HCT116 (cell line): ENCODE data around the gene ZBTB8A. TPM values are rescaled to one million over a fixed set of nuclear protein-coding genes. Genes with fewer than 3 reads are reported as not detected.

Source experiments
- ATAC-seq: fragments of 200-7000 bp; cut with Tn5 transposase; 2 replicates; pipeline ENCODE4 v1.9.1; 2020; ENCODE audit warnings: mild to moderate bottlenecking, moderate library complexity
- BruUV-seq: library from RNA; stranded (reverse); fragments of 400-500 nt; replicated peaks from 2 replicates; lab custom pipeline; 2021; lab: Mats Ljungman, UMichigan
- CTCF ChIA-PET: fragments of 300-600 bp; sonication (Branson Sonifier 250); formaldehyde crosslinking; loops from one replicate; lab custom pipeline; 2021; ENCODE audit warnings: antibody characterized with exemption; lab: Charles Lee
- POLR2A ChIA-PET: fragments of 300-600, 350-600 bp; sonication (Branson Sonifier 250); formaldehyde crosslinking; loops from one replicate; lab custom pipeline; 2021; ENCODE audit warnings: antibody characterized with exemption; lab: Charles Lee
- RAD21 ChIA-PET, 2 experiments: fragments of 300-600 bp; sonication (Branson Sonifier 250); formaldehyde crosslinking; loops; one replicate each; lab custom pipeline; 2023; ENCODE audit warnings: low total read pairs in 2 of 2; ENCODE audit not compliant: uncharacterized antibody in 2 of 2, unreplicated experiment in 2 of 2, low non-redundant PET in 1 of 2; lab: Charles Lee
- DNase-seq: peaks from one replicate; pipeline ENCODE4 v3.0.0-alpha.2; 2010; ENCODE audit warnings: low read depth, low spot score
- H2AFZ ChIP-seq: fragments of 200-600 bp; shearing (Covaris generic), sonication (generic); 2 replicates; pipeline ENCODE4 v1.6.1; 2017; ENCODE audit warnings: low read depth, mixed run types, mixed read lengths, antibody characterized with exemption, low read length; ENCODE audit not compliant: poor library complexity, severe bottlenecking
- H3K27ac ChIP-seq: 2 replicates; pipeline ENCODE4 v1.5.1; 2012; ENCODE audit warnings: low read depth, low read length
- H3K27me3 ChIP-seq: fragments of 200-600 bp; sonication (generic); 2 replicates; pipeline ENCODE4 v1.6.1; 2016; ENCODE audit warnings: mixed run types, low read length, mixed read lengths; ENCODE audit not compliant: insufficient read depth
- H3K36me3 ChIP-seq, 2 experiments: fragments of 200-500 bp in 1 of 2; fragments of 200-600 bp in 1 of 2; sonication (Bioruptor generic) in 1 of 2; sonication (generic) in 1 of 2; 2 replicates each; pipeline versions ENCODE4 v1.5.1 to v1.6.1; 2014 to 2016; ENCODE audit warnings: low read length in 2 of 2, inconsistent platforms in 1 of 2, mixed read lengths in 1 of 2, mixed run types in 1 of 2; ENCODE audit not compliant: insufficient read depth in 2 of 2, control insufficient read depth in 1 of 2
- H3K4me1 ChIP-seq, 2 experiments: fragments of 200-600 bp in 1 of 2; sonication (generic) in 1 of 2; 2 replicates each; pipeline versions ENCODE4 v1.5.1 to v1.6.1; 2012 to 2017; ENCODE audit warnings: low read length in 2 of 2, inconsistent platforms in 1 of 2, mild to moderate bottlenecking in 1 of 2, mixed read lengths in 1 of 2, mixed run types in 1 of 2, moderate library complexity in 1 of 2; ENCODE audit not compliant: insufficient read depth in 2 of 2, control insufficient read depth in 1 of 2
- H3K4me2 ChIP-seq: fragments of 200-600 bp; sonication (generic); 2 replicates; pipeline ENCODE4 v1.6.1; 2017; ENCODE audit warnings: mixed run types, low read length, mixed read lengths
- H3K4me3 ChIP-seq, 2 experiments: fragments of 200-600 bp in 1 of 2; sonication (generic) in 1 of 2; replicated peaks in 1 of 2; 2 replicates each; pipeline ENCODE4 v1.5.1; 2011 to 2016; ENCODE audit warnings: low read length in 2 of 2, control low read depth in 1 of 2, low read depth in 1 of 2, mild to moderate bottlenecking in 1 of 2, mixed read lengths in 1 of 2, mixed run types in 1 of 2
- H3K79me2 ChIP-seq: fragments of 200-600 bp; sonication (generic); 2 replicates; pipeline ENCODE4 v1.6.1; 2017; ENCODE audit warnings: mild to moderate bottlenecking, mixed run types, low read length, moderate library complexity, mixed read lengths; ENCODE audit not compliant: insufficient read depth
- H3K9ac ChIP-seq: fragments of 200-600 bp; sonication (generic); 2 replicates; pipeline ENCODE4 v1.6.1; 2016; ENCODE audit warnings: low read length, mixed read lengths
- H3K9me2 ChIP-seq: fragments of 200-600 bp; sonication (generic), shearing (Covaris generic); 2 replicates; pipeline ENCODE4 v1.6.1; 2017; ENCODE audit warnings: mixed run types, mild to moderate bottlenecking, moderate library complexity; ENCODE audit not compliant: insufficient read depth
- H3K9me3 ChIP-seq, 2 experiments: fragments of 200-500 bp in 1 of 2; fragments of 200-600 bp in 1 of 2; sonication (Bioruptor generic) in 1 of 2; sonication (generic) in 1 of 2; 2 replicates each; pipeline ENCODE4 v1.6.1; 2014 to 2017; ENCODE audit warnings: low read length in 2 of 2, mixed read lengths in 2 of 2, inconsistent platforms in 1 of 2, low read depth in 1 of 2, mild to moderate bottlenecking in 1 of 2, mixed run types in 1 of 2, moderate library complexity in 1 of 2; ENCODE audit not compliant: control insufficient read depth in 1 of 2, insufficient read depth in 1 of 2
- H4K20me1 ChIP-seq: fragments of 200-600 bp; sonication (generic), shearing (Covaris generic); 2 replicates; pipeline ENCODE4 v1.6.1; 2017; ENCODE audit warnings: mixed run types, mild to moderate bottlenecking, moderate library complexity; ENCODE audit not compliant: insufficient read depth
- CBX3 ChIP-seq: IDR thresholded peaks from 2 replicates; pipeline ENCODE4 v1.6.1; 2012; ENCODE audit warnings: low read depth
- EGR1 ChIP-seq: IDR thresholded peaks from 2 replicates; pipeline ENCODE4 v1.6.1; 2012; ENCODE audit warnings: low read depth
- EZH2phosphoT487 ChIP-seq: fragments of 200-600 bp; IDR thresholded peaks from 2 replicates; pipeline ENCODE4 v1.6.1; 2018; ENCODE audit warnings: antibody characterized with exemption, borderline replicate concordance
- FOSL1 ChIP-seq: IDR thresholded peaks from 2 replicates; pipeline ENCODE4 v1.6.1; 2012; ENCODE audit warnings: low read depth
- JUND ChIP-seq: IDR thresholded peaks from 2 replicates; pipeline ENCODE4 v1.6.1; 2012
- POLR2A ChIP-seq: IDR thresholded peaks from 2 replicates; pipeline ENCODE4 v1.7.0; 2011; ENCODE audit warnings: borderline replicate concordance; ENCODE audit not compliant: insufficient read depth, insufficient read length; ENCODE audit errors: extremely low read depth
- POLR2AphosphoS5 ChIP-seq: IDR thresholded peaks from 2 replicates; pipeline ENCODE4 v1.6.1; 2011; ENCODE audit warnings: mild to moderate bottlenecking, low read depth, low read length, moderate library complexity
- SIN3A ChIP-seq: IDR thresholded peaks from 2 replicates; pipeline ENCODE4 v1.6.1; 2012; ENCODE audit warnings: low read depth
- SP1 ChIP-seq: IDR thresholded peaks from 2 replicates; pipeline ENCODE4 v1.6.1; 2012; ENCODE audit warnings: low read depth
- SRF ChIP-seq: IDR thresholded peaks from 2 replicates; pipeline ENCODE4 v1.6.1; 2012; ENCODE audit warnings: low read depth
- TCF7L2 ChIP-seq: IDR thresholded peaks from 2 replicates; pipeline ENCODE4 v1.7.0; 2011; ENCODE audit warnings: borderline replicate concordance, inconsistent platforms; ENCODE audit not compliant: insufficient read depth, insufficient read length; ENCODE audit errors: extremely low read depth
- YY1 ChIP-seq: IDR thresholded peaks from 2 replicates; pipeline ENCODE4 v1.6.1; 2011; ENCODE audit warnings: low read length, low read depth, moderate library complexity, mild to moderate bottlenecking; ENCODE audit not compliant: insufficient replicate concordance; ENCODE audit errors: extremely low read depth
- ZNF274 ChIP-seq: fragments of 200-500 bp; sonication (Bioruptor generic); IDR thresholded peaks from 2 replicates; pipeline ENCODE4 v1.6.1; 2014; ENCODE audit warnings: mild to moderate bottlenecking, low read depth, low read length, inconsistent platforms
- intact Hi-C: fragments of 100-400 bp; cut with micrococcal nuclease; formaldehyde crosslinking; loops from 2 replicates; pipeline ENCODE4 v1.10.0; 2022
- total RNA-seq: library from RNA; stranded (reverse); gene quantifications from one replicate; pipeline ENCODE4 v1.2.1, GENCODE V29; 2021; ENCODE audit not compliant: unreplicated experiment
- TF ChIP-seq, protein P1 (sequence below): IDR thresholded peaks from 2 replicates; pipeline ENCODE4 v1.6.1; 2012
- TF ChIP-seq, protein P2 (sequence below): IDR thresholded peaks from 2 replicates; pipeline ENCODE4 v1.6.1; 2011; ENCODE audit warnings: mild to moderate bottlenecking, low read length, moderate library complexity; ENCODE audit not compliant: insufficient replicate concordance; ENCODE audit errors: extremely low read depth
- TF ChIP-seq, protein P3 (sequence below), 3 experiments: fragments of 200-600 bp in 1 of 3; sonication (generic) in 1 of 3; IDR thresholded peaks in 2 of 3; conservative IDR thresholded peaks in 1 of 3; 2 replicates each; pipeline ENCODE4 v1.5.1; 2012 to 2017; ENCODE audit warnings: low read depth in 2 of 3, low read length in 2 of 3, antibody characterized with exemption in 1 of 3, borderline replicate concordance in 1 of 3, control low read depth in 1 of 3, mild to moderate bottlenecking in 1 of 3, mixed read lengths in 1 of 3, mixed run types in 1 of 3, moderate library complexity in 1 of 3; ENCODE audit not compliant: insufficient read depth in 1 of 3
- TF ChIP-seq, protein P4 (sequence below): IDR thresholded peaks from 2 replicates; pipeline ENCODE4 v1.6.1; 2012; ENCODE audit warnings: low read depth
- TF ChIP-seq, protein P5 (sequence below): IDR thresholded peaks from 2 replicates; pipeline ENCODE4 v1.6.1; 2012

ZBTB8A gene
- total RNA-seq, 1 experiment from 2014 or later = 9.7 TPM

DNA sequence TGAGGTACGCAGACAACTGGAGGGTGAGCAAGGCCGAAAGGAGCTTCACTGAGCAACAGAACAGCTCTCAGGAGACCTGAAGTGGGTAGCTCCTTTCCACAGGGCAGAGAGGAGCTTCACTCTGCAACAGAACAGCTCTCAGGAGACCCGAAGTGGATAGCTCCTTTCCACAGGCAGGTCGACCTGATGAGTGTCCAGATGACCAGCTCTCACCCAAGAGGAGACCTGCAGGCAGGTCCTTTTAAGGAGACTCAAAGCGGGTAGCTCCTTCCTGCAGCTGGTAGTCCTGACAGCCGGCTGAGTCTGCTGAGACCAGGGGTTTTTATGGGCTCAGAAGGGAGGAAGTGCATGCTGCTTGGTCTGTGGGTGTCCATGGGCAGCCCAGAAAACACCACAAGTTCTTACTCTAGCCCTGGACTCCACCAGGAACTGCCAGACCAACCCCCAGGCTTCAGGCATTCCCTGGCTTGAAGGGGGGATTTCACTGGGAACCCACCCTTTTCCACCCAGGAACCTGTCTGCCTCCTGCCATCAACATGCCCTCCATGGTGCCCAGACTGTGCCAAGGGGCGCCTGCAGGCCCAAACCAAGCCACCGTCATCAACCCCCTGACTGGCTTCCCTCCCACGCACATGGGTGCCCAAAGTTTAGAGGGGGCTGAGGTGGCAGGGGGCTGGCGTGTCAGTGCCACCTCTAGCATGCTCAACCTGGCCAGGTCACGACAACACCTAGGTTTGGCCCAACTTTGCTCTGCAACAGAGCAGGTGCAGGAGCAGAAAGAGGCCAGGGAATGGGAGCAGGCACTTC, 67.5 kb downstream of the ZBTB8A start:
- no peaks in the 10 kb centered on the region for H3K36me3 ChIP-seq
- RAD21 ChIA-PET = no interaction called here
- H3K79me2 ChIP-seq = no peaks in the 10 kb centered on the region
- POLR2A ChIA-PET = no interaction called here
- H3K4me3 ChIP-seq = no peak overlapping the region
- no peaks in the 10 kb centered on the region for H3K27me3 ChIP-seq
- DNase-seq (no peak), ATAC-seq (no peak)
- no peaks in the 10 kb centered on the region for H3K9me2 ChIP-seq
- no peak overlapping the region for H3K4me2 ChIP-seq
- no peaks in the 10 kb centered on the region for H4K20me1 ChIP-seq
- TF ChIP-seq CBX3 = no peak
- no peak for TF ChIP-seq FOSL1
- no peak for TF ChIP-seq SIN3A
- no peak for TF ChIP-seq TCF7L2
- TF ChIP-seq POLR2A = no peak
- TF ChIP-seq, protein P1, sequence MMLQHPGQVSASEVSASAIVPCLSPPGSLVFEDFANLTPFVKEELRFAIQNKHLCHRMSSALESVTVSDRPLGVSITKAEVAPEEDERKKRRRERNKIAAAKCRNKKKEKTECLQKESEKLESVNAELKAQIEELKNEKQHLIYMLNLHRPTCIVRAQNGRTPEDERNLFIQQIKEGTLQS = no peak
- TF ChIP-seq, protein P2, sequence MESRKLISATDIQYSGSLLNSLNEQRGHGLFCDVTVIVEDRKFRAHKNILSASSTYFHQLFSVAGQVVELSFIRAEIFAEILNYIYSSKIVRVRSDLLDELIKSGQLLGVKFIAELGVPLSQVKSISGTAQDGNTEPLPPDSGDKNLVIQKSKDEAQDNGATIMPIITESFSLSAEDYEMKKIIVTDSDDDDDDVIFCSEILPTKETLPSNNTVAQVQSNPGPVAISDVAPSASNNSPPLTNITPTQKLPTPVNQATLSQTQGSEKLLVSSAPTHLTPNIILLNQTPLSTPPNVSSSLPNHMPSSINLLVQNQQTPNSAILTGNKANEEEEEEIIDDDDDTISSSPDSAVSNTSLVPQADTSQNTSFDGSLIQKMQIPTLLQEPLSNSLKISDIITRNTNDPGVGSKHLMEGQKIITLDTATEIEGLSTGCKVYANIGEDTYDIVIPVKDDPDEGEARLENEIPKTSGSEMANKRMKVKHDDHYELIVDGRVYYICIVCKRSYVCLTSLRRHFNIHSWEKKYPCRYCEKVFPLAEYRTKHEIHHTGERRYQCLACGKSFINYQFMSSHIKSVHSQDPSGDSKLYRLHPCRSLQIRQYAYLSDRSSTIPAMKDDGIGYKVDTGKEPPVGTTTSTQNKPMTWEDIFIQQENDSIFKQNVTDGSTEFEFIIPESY = no peak
- TF ChIP-seq, protein P3, sequence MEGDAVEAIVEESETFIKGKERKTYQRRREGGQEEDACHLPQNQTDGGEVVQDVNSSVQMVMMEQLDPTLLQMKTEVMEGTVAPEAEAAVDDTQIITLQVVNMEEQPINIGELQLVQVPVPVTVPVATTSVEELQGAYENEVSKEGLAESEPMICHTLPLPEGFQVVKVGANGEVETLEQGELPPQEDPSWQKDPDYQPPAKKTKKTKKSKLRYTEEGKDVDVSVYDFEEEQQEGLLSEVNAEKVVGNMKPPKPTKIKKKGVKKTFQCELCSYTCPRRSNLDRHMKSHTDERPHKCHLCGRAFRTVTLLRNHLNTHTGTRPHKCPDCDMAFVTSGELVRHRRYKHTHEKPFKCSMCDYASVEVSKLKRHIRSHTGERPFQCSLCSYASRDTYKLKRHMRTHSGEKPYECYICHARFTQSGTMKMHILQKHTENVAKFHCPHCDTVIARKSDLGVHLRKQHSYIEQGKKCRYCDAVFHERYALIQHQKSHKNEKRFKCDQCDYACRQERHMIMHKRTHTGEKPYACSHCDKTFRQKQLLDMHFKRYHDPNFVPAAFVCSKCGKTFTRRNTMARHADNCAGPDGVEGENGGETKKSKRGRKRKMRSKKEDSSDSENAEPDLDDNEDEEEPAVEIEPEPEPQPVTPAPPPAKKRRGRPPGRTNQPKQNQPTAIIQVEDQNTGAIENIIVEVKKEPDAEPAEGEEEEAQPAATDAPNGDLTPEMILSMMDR (IDR thresholded peaks at IDR 0.05 in 2 of 3, conservative IDR thresholded peaks at IDR 0.05 in 1 of 3; ENCODE audit: borderline replicate concordance in 1 of 3, insufficient read depth in 1 of 3, low read depth in 2 of 3, low read length in 2 of 3) = no peak
- TF ChIP-seq JUND = no peak
- no peak for TF ChIP-seq SP1
- TF ChIP-seq, protein P4, sequence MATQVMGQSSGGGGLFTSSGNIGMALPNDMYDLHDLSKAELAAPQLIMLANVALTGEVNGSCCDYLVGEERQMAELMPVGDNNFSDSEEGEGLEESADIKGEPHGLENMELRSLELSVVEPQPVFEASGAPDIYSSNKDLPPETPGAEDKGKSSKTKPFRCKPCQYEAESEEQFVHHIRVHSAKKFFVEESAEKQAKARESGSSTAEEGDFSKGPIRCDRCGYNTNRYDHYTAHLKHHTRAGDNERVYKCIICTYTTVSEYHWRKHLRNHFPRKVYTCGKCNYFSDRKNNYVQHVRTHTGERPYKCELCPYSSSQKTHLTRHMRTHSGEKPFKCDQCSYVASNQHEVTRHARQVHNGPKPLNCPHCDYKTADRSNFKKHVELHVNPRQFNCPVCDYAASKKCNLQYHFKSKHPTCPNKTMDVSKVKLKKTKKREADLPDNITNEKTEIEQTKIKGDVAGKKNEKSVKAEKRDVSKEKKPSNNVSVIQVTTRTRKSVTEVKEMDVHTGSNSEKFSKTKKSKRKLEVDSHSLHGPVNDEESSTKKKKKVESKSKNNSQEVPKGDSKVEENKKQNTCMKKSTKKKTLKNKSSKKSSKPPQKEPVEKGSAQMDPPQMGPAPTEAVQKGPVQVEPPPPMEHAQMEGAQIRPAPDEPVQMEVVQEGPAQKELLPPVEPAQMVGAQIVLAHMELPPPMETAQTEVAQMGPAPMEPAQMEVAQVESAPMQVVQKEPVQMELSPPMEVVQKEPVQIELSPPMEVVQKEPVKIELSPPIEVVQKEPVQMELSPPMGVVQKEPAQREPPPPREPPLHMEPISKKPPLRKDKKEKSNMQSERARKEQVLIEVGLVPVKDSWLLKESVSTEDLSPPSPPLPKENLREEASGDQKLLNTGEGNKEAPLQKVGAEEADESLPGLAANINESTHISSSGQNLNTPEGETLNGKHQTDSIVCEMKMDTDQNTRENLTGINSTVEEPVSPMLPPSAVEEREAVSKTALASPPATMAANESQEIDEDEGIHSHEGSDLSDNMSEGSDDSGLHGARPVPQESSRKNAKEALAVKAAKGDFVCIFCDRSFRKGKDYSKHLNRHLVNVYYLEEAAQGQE = no peak
- no peak for TF ChIP-seq YY1
- TF ChIP-seq POLR2AphosphoS5 = no peak
- TF ChIP-seq, protein P5, sequence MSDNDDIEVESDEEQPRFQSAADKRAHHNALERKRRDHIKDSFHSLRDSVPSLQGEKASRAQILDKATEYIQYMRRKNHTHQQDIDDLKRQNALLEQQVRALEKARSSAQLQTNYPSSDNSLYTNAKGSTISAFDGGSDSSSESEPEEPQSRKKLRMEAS = no peak
- no peak for TF ChIP-seq ZNF274
- no peak for TF ChIP-seq SRF
- no peak for TF ChIP-seq EZH2phosphoT487
- TF ChIP-seq EGR1 = no peak
- no peak overlapping the region for H2AFZ ChIP-seq
- intact Hi-C loops = no loop called here
- no peaks in the 10 kb centered on the region for H3K9me3 ChIP-seq
- H3K27ac ChIP-seq = no peak overlapping the region
- CTCF ChIA-PET = interaction anchor here (1.1 kb wide), 1 partner anchor 86 kb away, joined by 6 read pairs; no protein-coding TSS in a partner anchor
- peaks cover 4 to 5% of the 10 kb centered on the region in 2 experiments for H3K4me1 ChIP-seq
- no TSS peak for BruUV-seq
- no peak overlapping the region for H3K9ac ChIP-seq
